ENCODE data around the gene P2RY14.

- TF ChIP-seq EZH2 (IDR thresholded peaks at IDR 0.05; ENCODE audit: borderline replicate concordance, low read depth, low read length, severe bottlenecking) (no peak), CTCF (IDR thresholded peaks at IDR 0.05; ENCODE audit: borderline replicate concordance, extremely low read depth, low read length, poor library complexity, severe bottlenecking) (no peak)
Measured at GRCh38 chr3:151206201-151206600, 72.1 kb downstream of the P2RY14 start.

Data from DND-41 (cell line).